ENCODE measurements around the gene CLEC2A. TPM values are rescaled to one million over a fixed set of nuclear protein-coding genes. Genes with fewer than 3 reads are reported as not detected.
A peak's percentile ranks its signal among the peaks of the same experiment; 100 is the strongest.

CLEC2A gene
- total RNA-seq, 1 donor from 2014 or later = not detected

GRCh38 chr12:9935026-9935425, 2.9 kb upstream of the CLEC2A start:
- DNase-seq (ENCODE audit: low read depth) = no peak

GRCh38 chr12:9933958-9934357, 1.8 kb upstream of the CLEC2A start:
- no peak for DNase-seq (ENCODE audit: low read depth)

GRCh38 chr12:9931245-9931644, 925 bp downstream of the CLEC2A start:
- no peak for DNase-seq (ENCODE audit: low read depth)

- no peak for DNase-seq (ENCODE audit: low read depth)
Measured at GRCh38 chr12:9928607-9929006, 3.6 kb downstream of the CLEC2A start.

- DNase-seq (ENCODE audit: low read depth) = no peak
Measured at GRCh38 chr12:9926876-9927275, 5.3 kb downstream of the CLEC2A start.

- peak; percentile 42 for DNase-seq (ENCODE audit: low read depth)
Measured at GRCh38 chr12:9925705-9926393, 6.3 kb downstream of the CLEC2A start.

GRCh38 chr12:9922429-9922828, 9.7 kb downstream of the CLEC2A start:
- DNase-seq (ENCODE audit: low read depth) = no peak

GRCh38 chr12:9920451-9920850, 11.7 kb downstream of the CLEC2A start:
- DNase-seq (ENCODE audit: low read depth) = no peak

- DNase-seq (ENCODE audit: low read depth) = no peak
Measured at GRCh38 chr12:9919443-9919842, 12.7 kb downstream of the CLEC2A start.

- no peak for DNase-seq (ENCODE audit: low read depth)
Measured at GRCh38 chr12:9911708-9912107, 20.5 kb downstream of the CLEC2A start.

- DNase-seq (ENCODE audit: low read depth) = no peak
Measured at GRCh38 chr12:9910716-9911421, 21.3 kb downstream of the CLEC2A start.

GRCh38 chr12:9909724-9910123, 22.4 kb downstream of the CLEC2A start:
- DNase-seq (ENCODE audit: low read depth) = no peak

- no peak for DNase-seq (ENCODE audit: low read depth)
Measured at GRCh38 chr12:9908350-9908749, 23.8 kb downstream of the CLEC2A start.

- no peak for DNase-seq (ENCODE audit: low read depth)
Measured at GRCh38 chr12:9907769-9908168, 24.4 kb downstream of the CLEC2A start.

- DNase-seq (ENCODE audit: low read depth) = no peak
Measured at GRCh38 chr12:9906873-9907272, 25.3 kb downstream of the CLEC2A start.

- no peak for DNase-seq (ENCODE audit: low read depth)
Measured at GRCh38 chr12:9902539-9903228, 29.5 kb downstream of the CLEC2A start.

GRCh38 chr12:9900930-9901329, 31.2 kb downstream of the CLEC2A start:
- DNase-seq (ENCODE audit: low read depth) = no peak

GRCh38 chr12:9899209-9899608, 33.0 kb downstream of the CLEC2A start:
- DNase-seq (ENCODE audit: low read depth) = no peak

GRCh38 chr12:9897535-9897934, 34.6 kb downstream of the CLEC2A start:
- DNase-seq (ENCODE audit: low read depth) = no peak

- no peak for DNase-seq (ENCODE audit: low read depth)
Measured at GRCh38 chr12:9895215-9895971, 36.8 kb downstream of the CLEC2A start.

GRCh38 chr12:9888665-9889273, 43.4 kb downstream of the CLEC2A start:
- no peak for DNase-seq (ENCODE audit: low read depth)

- no peak for DNase-seq (ENCODE audit: low read depth)
Measured at GRCh38 chr12:9883175-9883574, 49.0 kb downstream of the CLEC2A start.
